ENCODE measurements around the gene ITGA3. TPM values are rescaled to one million over a fixed set of nuclear protein-coding genes. Genes with fewer than 3 reads are reported as not detected.
A peak's percentile ranks its signal among the peaks of the same experiment; 100 is the strongest.

ITGA3 gene
- total RNA-seq, 4 donors from 2014 or later = 14.3 to 73.1 (median 33.4) TPM

DNA sequence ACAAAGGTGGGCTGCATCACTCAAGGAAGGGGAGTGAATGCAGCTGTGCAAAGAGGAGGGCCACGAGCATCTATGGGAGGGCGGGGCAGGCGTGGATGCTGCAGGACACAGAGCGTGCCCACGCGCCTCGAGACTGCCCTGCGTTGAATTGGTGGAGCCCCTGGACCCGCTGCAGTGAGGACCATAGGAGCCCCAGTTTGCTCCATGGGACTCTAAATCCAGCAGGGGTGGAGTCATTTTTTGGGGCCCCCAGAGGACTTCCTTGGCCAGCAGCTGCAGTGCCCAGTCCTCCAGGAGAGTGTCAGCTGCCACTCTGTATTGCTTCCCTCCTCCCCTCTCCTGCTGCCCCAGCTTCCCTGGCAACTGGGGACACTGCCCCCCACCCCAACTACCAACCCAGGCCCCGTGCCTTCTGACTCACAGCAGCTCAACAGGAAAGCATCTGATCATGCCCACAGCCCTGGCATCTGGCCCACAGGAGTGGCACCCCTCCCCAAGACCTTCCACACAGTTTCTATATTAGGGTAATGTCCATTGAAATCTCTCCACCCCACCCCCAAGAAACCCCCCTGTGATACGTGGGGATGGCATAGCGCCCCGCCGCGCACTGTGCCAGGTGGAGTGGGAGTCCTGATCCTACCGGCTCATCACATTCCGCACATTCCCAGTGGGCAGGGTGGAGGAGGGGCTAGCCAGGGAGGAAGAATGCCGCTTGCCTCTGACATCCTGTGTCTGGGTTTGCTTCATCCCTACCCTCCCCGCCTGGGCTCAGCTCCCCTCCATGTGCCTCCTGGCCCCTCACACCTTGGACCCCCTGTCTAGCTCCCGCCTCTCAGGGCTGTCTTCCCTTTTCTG lies 27.8 kb upstream of the ITGA3 start:
- DNase-seq = peak in 1 of 2 donors; percentile 37
- Histone ChIP-seq H3K27me3 (no peaks in the 10 kb centered on the region), H3K4me1 (peaks cover 0 to 20% of the 10 kb centered on the region in 2 donors), H3K9me3 (no peaks in the 10 kb centered on the region), H3K4me3 (no peak overlapping the region), H3K27ac (no peak overlapping the region), H3K36me3 (no peaks in the 10 kb centered on the region)
- TF ChIP-seq, protein P1, sequence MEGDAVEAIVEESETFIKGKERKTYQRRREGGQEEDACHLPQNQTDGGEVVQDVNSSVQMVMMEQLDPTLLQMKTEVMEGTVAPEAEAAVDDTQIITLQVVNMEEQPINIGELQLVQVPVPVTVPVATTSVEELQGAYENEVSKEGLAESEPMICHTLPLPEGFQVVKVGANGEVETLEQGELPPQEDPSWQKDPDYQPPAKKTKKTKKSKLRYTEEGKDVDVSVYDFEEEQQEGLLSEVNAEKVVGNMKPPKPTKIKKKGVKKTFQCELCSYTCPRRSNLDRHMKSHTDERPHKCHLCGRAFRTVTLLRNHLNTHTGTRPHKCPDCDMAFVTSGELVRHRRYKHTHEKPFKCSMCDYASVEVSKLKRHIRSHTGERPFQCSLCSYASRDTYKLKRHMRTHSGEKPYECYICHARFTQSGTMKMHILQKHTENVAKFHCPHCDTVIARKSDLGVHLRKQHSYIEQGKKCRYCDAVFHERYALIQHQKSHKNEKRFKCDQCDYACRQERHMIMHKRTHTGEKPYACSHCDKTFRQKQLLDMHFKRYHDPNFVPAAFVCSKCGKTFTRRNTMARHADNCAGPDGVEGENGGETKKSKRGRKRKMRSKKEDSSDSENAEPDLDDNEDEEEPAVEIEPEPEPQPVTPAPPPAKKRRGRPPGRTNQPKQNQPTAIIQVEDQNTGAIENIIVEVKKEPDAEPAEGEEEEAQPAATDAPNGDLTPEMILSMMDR (IDR thresholded peaks at IDR 0.05) = no peak
- TF ChIP-seq POLR2A (IDR thresholded peaks at IDR 0.05) = no peak
- intact Hi-C loops (cut with DNase I; ENCODE audit: low total_unique reads) = loop anchor here (2.0 kb wide), 1 partner anchor 61 kb away; no protein-coding TSS in a partner anchor

DNA sequence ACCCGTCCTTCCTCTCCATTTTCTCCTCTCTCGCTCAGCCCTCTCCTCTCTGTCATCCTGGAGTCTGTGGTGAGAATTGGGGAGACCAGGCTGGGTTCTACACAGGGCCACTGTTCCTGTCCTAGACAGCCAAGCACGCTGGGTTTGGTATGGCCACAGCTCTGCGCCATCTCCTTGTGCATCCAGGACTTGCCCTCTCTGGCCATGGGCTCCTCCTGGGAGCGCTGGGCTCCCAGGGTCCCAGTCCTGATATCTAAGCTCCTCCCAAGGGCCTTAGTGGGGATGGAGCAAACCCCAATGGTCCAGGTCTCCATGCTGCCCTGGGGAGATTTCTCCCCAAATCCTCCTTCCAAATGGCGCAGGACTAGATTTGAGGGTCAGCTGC lies 27.2 kb upstream of the ITGA3 start:
- H3K9me3 ChIP-seq = no peaks in the 10 kb centered on the region
- H3K36me3 ChIP-seq = no peaks in the 10 kb centered on the region
- no peaks in the 10 kb centered on the region for H3K27me3 ChIP-seq
- no peak overlapping the region for H3K27ac ChIP-seq
- DNase-seq = no peak
- TF ChIP-seq, protein P1 (IDR thresholded peaks at IDR 0.05) = no peak
- TF ChIP-seq POLR2A (IDR thresholded peaks at IDR 0.05) = no peak
- intact Hi-C loops (cut with DNase I; ENCODE audit: low total_unique reads) = no loop called here
- no peak overlapping the region for H3K4me3 ChIP-seq
- H3K4me1 ChIP-seq = peaks cover 0 to 20% of the 10 kb centered on the region in 2 donors

DNA sequence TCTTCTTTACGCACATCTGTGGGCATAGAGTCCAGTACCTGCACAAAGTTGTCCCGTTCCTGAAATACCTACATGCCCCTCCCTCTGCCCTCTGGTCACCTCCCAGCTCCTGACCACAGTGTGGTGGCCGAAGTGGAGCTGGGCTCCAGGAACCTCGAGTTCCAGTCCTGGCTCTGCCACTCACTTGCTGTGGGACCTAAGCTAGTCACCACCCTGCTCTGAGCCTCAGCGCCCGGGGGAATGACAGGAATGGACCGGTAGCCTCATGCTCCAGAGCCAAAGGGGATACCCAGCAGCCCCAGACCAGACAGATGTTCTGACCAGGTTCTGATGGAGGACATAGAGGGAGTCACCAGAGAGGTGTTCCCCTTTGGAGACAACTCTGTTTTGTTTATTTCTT lies 26.7 kb upstream of the ITGA3 start:
- no peaks in the 10 kb centered on the region for H3K9me3 ChIP-seq
- no peak for DNase-seq
- intact Hi-C loops (cut with DNase I; ENCODE audit: low total_unique reads) = no loop called here
- H3K36me3 ChIP-seq = no peaks in the 10 kb centered on the region
- TF ChIP-seq, protein P1 (IDR thresholded peaks at IDR 0.05) = no peak
- no peak for TF ChIP-seq POLR2A (IDR thresholded peaks at IDR 0.05)
- H3K27me3 ChIP-seq = no peaks in the 10 kb centered on the region
- peaks cover 0 to 20% of the 10 kb centered on the region in 2 donors for H3K4me1 ChIP-seq
- H3K27ac ChIP-seq = no peak overlapping the region
- H3K4me3 ChIP-seq = no peak overlapping the region

DNA sequence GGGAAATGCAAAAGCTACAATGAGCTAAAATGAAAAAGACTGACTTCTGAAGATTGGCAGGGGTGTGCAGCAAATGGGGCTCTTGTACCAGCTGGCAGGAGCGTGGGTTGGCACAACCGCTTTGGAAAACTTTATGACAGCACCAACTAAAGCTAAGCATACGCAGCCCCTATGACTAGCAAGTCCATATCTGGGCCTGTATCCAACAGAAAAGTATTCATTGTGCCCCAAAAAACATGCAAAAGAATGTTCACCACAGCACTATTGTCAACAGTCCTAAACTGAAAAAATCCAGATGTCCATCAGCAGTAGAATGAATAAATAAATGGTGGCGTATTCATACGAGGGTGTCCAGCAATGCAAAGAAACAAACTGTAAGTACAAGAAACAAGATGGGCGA lies 22.6 kb upstream of the ITGA3 start:
- no peaks in the 10 kb centered on the region for H3K27me3 ChIP-seq
- TF ChIP-seq, protein P1 (IDR thresholded peaks at IDR 0.05) = no peak
- no peak for TF ChIP-seq POLR2A (IDR thresholded peaks at IDR 0.05)
- intact Hi-C loops (cut with DNase I; ENCODE audit: low total_unique reads) = no loop called here
- H3K9me3 ChIP-seq = no peaks in the 10 kb centered on the region
- H3K4me1 ChIP-seq = peaks cover 0 to 21% of the 10 kb centered on the region in 2 donors
- H3K27ac ChIP-seq = no peak overlapping the region
- no peak overlapping the region for H3K4me3 ChIP-seq
- DNase-seq = no peak
- no peaks in the 10 kb centered on the region for H3K36me3 ChIP-seq
